GM12864 (cell line): ENCODE results near the gene CPSF7.

Source experiments
- DNase-seq: peaks from one replicate; pipeline ENCODE4 v3.0.0-alpha.2; 2011; ENCODE audit warnings: low read depth
- H3K4me3 ChIP-seq: 2 replicates; pipeline ENCODE4 v1.5.1; 2011; ENCODE audit warnings: mild to moderate bottlenecking, low read depth, low read length, control low read depth
- TF ChIP-seq, protein P1 (sequence below): IDR thresholded peaks from 2 replicates; pipeline ENCODE4 v1.5.1; 2011; ENCODE audit warnings: low read depth, mild to moderate bottlenecking, moderate library complexity, low read length, control low read depth, inconsistent platforms; ENCODE audit errors: missing control alignments

Gene CPSF7

DNA sequence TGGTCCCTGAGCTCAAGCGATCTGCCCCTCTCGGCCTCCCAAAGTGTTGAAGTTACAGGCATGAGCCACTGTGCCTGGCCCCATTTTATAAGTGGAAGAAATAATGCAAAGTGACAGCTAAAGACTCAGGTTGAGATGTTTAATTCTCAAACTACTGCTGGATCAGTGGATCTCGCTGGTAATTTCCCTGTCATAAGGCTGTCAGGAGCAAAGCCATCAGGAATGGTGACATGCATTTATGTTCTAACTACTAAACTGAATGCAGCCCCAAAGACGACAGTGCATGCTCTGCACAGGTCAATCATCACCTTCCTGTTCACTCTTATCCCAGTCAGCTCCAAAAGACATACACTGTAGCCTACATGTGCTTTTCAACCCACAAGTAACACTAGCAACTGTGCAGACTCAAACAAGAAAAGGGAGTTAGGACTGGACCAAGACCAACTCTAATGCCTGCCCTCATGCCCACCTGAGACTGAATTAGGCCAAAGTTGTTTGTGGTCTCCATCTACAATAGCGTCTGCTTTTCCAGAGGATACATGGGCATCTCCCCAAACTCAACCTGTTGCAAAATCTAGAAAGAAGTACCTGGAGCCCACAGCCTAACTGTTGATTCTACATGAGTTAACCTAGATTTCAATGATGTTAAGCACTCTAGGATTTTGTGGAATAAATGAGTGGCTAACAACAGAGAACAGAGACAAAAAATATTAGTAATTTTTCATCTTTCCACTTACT lies 22.6 kb downstream of the CPSF7 start:
- H3K4me3 ChIP-seq = no peak overlapping the region
- TF ChIP-seq, protein P1, sequence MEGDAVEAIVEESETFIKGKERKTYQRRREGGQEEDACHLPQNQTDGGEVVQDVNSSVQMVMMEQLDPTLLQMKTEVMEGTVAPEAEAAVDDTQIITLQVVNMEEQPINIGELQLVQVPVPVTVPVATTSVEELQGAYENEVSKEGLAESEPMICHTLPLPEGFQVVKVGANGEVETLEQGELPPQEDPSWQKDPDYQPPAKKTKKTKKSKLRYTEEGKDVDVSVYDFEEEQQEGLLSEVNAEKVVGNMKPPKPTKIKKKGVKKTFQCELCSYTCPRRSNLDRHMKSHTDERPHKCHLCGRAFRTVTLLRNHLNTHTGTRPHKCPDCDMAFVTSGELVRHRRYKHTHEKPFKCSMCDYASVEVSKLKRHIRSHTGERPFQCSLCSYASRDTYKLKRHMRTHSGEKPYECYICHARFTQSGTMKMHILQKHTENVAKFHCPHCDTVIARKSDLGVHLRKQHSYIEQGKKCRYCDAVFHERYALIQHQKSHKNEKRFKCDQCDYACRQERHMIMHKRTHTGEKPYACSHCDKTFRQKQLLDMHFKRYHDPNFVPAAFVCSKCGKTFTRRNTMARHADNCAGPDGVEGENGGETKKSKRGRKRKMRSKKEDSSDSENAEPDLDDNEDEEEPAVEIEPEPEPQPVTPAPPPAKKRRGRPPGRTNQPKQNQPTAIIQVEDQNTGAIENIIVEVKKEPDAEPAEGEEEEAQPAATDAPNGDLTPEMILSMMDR = no peak

DNA sequence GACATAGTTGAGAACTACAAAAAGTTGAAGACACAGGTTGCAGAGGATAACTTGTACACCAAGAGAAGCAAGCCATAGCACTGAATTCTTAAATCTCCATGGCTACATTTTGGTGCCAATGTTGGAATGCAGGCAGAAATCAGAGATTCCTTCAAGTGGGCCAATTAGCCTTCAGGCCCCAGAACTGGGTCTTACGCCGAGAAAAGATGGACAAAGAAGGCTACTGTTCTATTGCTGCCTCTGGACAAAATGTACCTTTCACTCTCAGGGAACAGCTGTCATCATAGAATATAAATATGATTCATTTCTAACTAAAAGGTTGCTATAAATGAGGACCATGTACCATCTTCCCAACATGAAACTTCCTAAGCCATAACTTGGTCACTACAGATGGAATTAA lies 23.7 kb downstream of the CPSF7 start:
- TF ChIP-seq, protein P1 = no peak
- no peak for DNase-seq
- no peak overlapping the region for H3K4me3 ChIP-seq

More for the DNA sequence above, 22.6 kb downstream of the CPSF7 start:
- no peak for DNase-seq

DNA sequence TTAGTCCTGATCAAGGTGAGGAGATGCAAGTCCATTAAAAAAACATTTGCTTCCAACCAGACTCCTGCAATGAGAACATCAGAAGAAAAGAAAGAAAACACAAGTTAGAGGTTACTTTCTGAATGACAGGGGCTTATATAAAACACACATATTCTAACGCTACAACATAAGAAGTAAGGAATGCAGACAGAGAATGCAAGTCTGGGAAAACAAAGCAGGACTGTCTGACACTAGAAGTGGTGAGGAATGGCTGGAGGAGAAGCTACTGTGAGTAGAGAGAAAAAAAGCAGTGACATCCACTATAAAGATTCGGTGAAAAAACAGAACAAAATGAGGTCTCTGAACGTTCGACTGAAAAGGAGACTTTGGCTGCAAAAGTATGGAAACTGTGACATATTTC lies 25.1 kb downstream of the CPSF7 start:
- TF ChIP-seq, protein P1 = no peak
- H3K4me3 ChIP-seq = no peak overlapping the region
- DNase-seq = no peak

DNA sequence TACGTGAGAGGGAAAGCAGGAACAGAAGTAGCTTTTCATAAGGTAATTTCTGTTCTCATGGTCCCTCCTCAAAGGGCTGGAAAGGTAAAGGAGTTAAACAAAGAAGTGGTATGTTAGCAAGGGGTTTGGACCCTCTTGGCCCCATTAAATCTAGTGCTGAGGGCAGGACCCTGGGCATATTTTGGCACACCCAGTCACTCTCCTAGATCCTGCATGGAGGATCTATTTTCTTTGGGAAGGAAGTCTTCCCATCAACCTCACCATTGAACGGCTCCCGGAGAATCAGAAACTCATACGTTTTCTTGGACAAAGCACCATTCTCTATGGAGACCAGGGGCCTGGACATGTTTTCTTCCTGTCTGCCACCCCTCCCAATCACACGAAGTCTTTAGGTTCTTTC lies 25.7 kb downstream of the CPSF7 start:
- TF ChIP-seq, protein P1 = no peak
- no peak overlapping the region for H3K4me3 ChIP-seq
- DNase-seq = no peak

DNA sequence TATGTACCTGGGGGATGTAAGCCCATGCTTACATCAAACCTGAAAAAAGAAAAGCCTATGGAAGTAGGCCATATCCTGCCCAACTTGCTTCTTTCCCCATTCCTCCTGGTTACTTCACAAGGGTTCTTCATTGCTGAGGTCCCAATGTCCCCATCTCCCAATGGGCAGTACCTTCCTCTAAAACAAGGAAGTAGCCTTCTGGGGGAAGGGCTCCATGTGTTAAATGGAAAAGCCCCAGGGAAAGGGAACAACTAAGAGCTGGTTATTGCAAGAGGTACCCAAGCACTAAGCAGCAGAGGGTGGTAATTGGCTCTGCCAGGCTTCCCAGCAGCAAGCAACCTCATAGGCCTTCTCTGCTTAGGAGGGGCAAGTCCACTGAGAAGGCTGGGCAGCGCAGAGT lies 26.1 kb downstream of the CPSF7 start:
- no peak for DNase-seq
- no peak overlapping the region for H3K4me3 ChIP-seq
- TF ChIP-seq, protein P1 = no peak

DNA sequence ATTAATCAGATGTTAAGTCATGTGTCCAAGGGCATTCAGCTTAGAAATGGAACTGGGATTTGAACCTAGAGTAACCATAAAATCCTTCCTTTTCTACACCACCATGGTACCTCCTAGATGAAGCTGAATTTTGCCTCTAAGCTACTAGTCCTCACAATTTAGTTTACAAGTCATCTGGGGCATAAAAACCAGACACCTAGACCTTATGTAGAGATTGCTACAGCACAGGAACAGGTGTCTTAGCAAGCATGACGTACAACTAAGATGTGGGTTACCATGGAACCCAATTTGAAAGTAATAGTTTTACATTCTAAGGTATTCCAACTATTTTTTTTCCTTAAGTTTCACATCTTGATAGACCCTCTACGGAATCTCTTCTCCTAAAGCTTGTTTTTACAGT lies 28.2 kb downstream of the CPSF7 start:
- TF ChIP-seq, protein P1 = no peak
- no peak for DNase-seq
- no peak overlapping the region for H3K4me3 ChIP-seq

DNA sequence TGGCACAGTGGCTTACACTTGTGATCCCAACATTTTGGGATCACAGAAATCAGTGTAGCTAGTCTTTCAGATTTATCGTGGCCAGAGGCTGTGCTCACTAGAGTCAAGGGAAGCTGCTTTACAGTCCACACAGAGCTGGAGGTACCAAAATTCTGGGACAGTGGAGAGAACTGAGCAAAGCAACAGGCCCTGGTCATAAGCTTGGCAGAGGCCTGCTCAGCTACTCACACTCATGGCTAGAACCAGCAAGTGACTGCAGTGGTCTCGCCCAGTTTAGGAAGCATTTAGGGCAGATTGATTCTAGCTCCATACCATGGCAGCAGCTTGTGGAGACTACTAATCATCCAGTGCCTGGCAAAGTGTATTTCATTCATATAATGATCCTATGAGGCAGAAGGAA lies 28.6 kb downstream of the CPSF7 start:
- DNase-seq = no peak
- TF ChIP-seq, protein P1 = no peak

More for the DNA sequence above, 28.6 kb downstream of the CPSF7 start:
- H3K4me3 ChIP-seq = no peak overlapping the region
